Peyer's patch (tissue), 4 donors: Measurements from ENCODE around the gene GNAS.

Source experiments
- CTCF ChIP-seq, 6 experiments: fragments of 450-650 bp in 4 of 6; fragments of 200-600 bp in 2 of 6; sonication (generic) in 1 of 6; IDR thresholded peaks; one replicate each; pipeline ENCODE4 v1.5.1; 2017 to 2019; ENCODE audit warnings: antibody characterized with exemption in 6 of 6, mild to moderate bottlenecking in 3 of 6, moderate library complexity in 1 of 6
- POLR2A ChIP-seq, 2 donors: fragments of 450-650 bp; IDR thresholded peaks; one replicate each; pipeline ENCODE4 v1.5.1; 2017; ENCODE audit warnings: antibody characterized with exemption in 2 of 2, mild to moderate bottlenecking in 2 of 2, moderate library complexity in 2 of 2

- no peak for TF ChIP-seq CTCF (IDR thresholded peaks at IDR 0.05)
- TF ChIP-seq POLR2A (IDR thresholded peaks at IDR 0.05): no peak
Measured at GRCh38 chr20:58880441-58880840, 27.9 kb downstream of the GNAS start.
